Measurements from ENCODE around the gene ZNF563. TPM values are rescaled to one million over a fixed set of nuclear protein-coding genes. Genes with fewer than 3 reads are reported as not detected.
"Not testable (repeated sequence)": the region's sequence is repeated elsewhere in the genome, so short reads cannot be mapped to it uniquely, and the experiment has no call there.

ZNF563 gene
- total RNA-seq, 1 donor from 2014 or later = 2.6 TPM

DNA sequence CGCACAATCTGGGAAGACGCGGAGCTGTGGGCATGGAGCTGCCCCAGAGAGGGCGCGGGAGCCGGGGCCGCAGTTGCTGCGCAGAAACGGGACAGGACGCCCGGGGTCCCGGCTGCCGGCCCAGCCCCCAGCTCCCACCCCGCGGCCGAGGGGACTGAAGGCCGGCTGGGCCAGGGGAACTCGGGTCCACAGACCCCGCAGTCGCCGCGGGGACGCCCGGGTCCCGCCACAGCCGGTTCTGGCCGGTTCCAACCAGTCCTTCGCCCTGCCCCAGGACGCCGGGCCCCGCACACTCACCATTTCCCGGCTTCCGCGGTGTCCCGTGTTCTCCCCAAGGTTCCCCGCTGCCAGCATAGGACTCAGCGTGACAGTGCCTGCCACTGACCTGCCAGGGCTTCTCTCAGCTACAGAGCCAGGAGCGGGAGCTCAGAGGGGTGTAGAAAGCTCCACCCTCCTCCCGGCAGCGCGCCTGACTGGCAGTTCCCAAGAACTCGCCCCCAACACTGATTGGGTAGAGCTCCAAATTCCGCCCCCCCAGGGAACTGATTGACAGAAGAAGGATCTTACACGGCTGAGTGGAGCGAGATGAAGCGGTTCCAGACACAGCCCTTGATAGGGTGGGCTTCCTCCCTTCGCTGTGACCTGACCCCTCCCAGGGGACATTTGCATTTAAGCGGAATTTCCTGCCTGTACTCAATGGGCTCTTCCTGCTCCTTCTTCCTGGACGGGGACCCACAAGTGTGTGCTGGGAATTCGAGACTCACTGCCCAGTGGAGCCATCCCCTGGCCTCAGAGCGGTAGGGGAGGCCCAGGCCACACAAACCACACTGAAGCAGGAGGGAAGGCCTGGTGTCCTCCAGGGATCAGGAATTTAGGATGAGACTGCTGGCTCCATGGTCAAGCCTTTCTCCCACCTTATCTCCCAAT is 32.1 kb upstream of the ZNF563 start, which contains the start of gene ZNF442:
Gene ZNF442, minus strand, starts transcription at position 448 of the 927 bp plus-strand sequence. CDS start 2,052 bp downstream, outside the sequence.
- H3K27ac Mint-ChIP-seq = peak within 1 kb of the TSS; percentile 96
- peak within 1 kb of the TSS; percentile 99 for H3K4me3 Mint-ChIP-seq
- peaks cover 4% of the 10 kb centered on the region for H3K36me3 Mint-ChIP-seq
- H3K4me1 Mint-ChIP-seq (ENCODE audit: unreplicated experiment) = peaks cover 20% of the 10 kb centered on the region
- TF ChIP-seq, protein P1, sequence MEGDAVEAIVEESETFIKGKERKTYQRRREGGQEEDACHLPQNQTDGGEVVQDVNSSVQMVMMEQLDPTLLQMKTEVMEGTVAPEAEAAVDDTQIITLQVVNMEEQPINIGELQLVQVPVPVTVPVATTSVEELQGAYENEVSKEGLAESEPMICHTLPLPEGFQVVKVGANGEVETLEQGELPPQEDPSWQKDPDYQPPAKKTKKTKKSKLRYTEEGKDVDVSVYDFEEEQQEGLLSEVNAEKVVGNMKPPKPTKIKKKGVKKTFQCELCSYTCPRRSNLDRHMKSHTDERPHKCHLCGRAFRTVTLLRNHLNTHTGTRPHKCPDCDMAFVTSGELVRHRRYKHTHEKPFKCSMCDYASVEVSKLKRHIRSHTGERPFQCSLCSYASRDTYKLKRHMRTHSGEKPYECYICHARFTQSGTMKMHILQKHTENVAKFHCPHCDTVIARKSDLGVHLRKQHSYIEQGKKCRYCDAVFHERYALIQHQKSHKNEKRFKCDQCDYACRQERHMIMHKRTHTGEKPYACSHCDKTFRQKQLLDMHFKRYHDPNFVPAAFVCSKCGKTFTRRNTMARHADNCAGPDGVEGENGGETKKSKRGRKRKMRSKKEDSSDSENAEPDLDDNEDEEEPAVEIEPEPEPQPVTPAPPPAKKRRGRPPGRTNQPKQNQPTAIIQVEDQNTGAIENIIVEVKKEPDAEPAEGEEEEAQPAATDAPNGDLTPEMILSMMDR (conservative IDR thresholded peaks at IDR 0.05) = peak; percentile 72
- H3K27me3 Mint-ChIP-seq = no peaks in the 10 kb centered on the region
- H3K9me3 Mint-ChIP-seq = peaks cover 9% of the 10 kb centered on the region
- DNase-seq (ENCODE audit: extremely low spot score, unreplicated experiment) = peak; percentile 93

GRCh38 chr19:12364391-12365235 is 31.2 kb upstream of the ZNF563 start:
- DNase-seq (ENCODE audit: extremely low spot score, unreplicated experiment) = no peak
- TF ChIP-seq, protein P1 (conservative IDR thresholded peaks at IDR 0.05) = no peak
- peak overlapping the region; percentile 99 for H3K4me3 Mint-ChIP-seq
- H3K27ac Mint-ChIP-seq = peak overlapping the region; percentile 96
- H3K36me3 Mint-ChIP-seq = peaks cover 4% of the 10 kb centered on the region
- H3K27me3 Mint-ChIP-seq = no peaks in the 10 kb centered on the region
- H3K9me3 Mint-ChIP-seq = peaks cover 9% of the 10 kb centered on the region
- peaks cover 20% of the 10 kb centered on the region for H3K4me1 Mint-ChIP-seq (ENCODE audit: unreplicated experiment)

DNA sequence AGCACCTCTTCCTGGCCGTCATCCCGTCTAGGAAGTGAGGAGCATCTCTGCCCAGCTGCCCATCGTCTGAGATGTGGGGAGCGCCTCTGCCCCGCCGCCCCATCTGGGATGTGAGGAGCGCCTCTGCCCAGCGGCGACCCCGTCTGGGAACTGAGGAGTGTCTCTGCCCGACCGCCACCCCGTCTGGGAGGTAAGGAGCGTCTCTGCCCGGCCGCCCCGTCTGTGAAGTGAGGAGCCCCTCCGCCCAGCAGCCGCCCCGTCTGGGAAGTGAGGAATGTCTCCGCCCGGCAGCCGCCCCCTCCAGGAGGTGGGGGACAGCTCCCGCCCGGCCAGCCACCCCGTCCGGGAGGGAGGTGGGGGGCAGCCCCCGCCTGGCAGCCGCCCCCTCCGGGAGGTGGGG is 28.8 kb upstream of the ZNF563 start:
- H3K36me3 Mint-ChIP-seq = peaks cover 10% of the 10 kb centered on the region
- H3K27ac Mint-ChIP-seq; DNase-seq (ENCODE audit: extremely low spot score, unreplicated experiment); H3K27me3 Mint-ChIP-seq; H3K9me3 Mint-ChIP-seq; H3K4me3 Mint-ChIP-seq: not testable (repeated sequence)
- H3K4me1 Mint-ChIP-seq (ENCODE audit: unreplicated experiment) = peaks cover 20% of the 10 kb centered on the region

DNA sequence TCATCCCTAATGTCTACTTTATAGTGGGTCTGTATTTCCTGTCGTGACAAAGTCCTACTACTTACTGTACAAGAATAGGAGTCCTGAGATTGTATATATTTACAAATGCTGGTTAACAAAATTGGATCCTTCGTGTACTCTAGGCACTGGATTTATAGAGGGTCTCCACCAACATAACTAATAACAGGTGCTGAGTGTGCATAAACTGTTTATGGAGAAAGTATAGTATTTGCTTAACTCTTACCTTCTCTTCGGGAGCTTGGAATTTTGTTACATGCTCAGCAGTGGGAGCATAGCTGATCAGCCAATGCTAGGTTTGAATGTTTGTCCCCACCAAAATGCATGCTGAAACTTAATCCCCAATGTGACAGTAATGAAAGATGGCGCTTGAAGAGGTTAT is 19.9 kb upstream of the ZNF563 start:
- Mint-ChIP-seq H3K4me3 (no peak overlapping the region), H3K4me1 (ENCODE audit: unreplicated experiment) (no peaks in the 10 kb centered on the region), H3K36me3 (peaks cover 52% of the 10 kb centered on the region), H3K27me3 (no peaks in the 10 kb centered on the region), H3K27ac (no peak overlapping the region), H3K9me3 (peaks cover 24% of the 10 kb centered on the region)
- DNase-seq (ENCODE audit: extremely low spot score, unreplicated experiment) = no peak
- TF ChIP-seq, protein P1 (conservative IDR thresholded peaks at IDR 0.05) = no peak

DNA sequence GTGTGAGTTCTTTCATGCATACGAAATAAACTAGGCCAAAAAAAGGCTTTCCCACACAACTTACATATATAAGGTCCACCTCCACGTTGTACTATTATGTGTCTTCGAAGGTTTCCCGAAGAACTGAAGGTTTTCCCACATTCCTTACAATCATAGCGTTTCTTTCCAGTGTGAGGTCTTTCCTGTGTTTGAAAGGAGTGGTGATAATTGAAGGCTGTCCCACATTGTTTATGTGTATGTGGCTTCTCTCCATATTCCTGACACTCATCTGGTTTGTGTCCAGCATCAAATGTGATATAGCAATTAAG is 17.4 kb upstream of the ZNF563 start:
- Mint-ChIP-seq H3K4me3 (no peak overlapping the region), H3K27me3 (no peaks in the 10 kb centered on the region), H3K27ac (no peak overlapping the region), H3K36me3 (peaks cover 63% of the 10 kb centered on the region), H3K4me1 (ENCODE audit: unreplicated experiment) (no peaks in the 10 kb centered on the region), H3K9me3 (peaks cover 37% of the 10 kb centered on the region)
- DNase-seq (ENCODE audit: extremely low spot score, unreplicated experiment) = no peak
- TF ChIP-seq, protein P1 (conservative IDR thresholded peaks at IDR 0.05) = no peak

All from type B pancreatic cell (in vitro differentiated cells).